Stimulated activated CD4-positive, alpha-beta T cell treated with anti-CD3 and anti-CD28 coated beads, Interleukin-1b, Interleukin-23, amount 100 ng/mL, for 1 hour (primary cell): ENCODE measurements around the gene PAPLN.
"Not testable (repeated sequence)": the region's sequence is repeated elsewhere in the genome, so short reads cannot be mapped to it uniquely, and the experiment has no call there.

Experiments used
- DNase-seq, 2 donors: peaks; one replicate each; pipeline ENCODE4 v3.0.0-alpha.2; 2020; ENCODE audit warnings: low read depth in 2 of 2

Gene PAPLN

DNA sequence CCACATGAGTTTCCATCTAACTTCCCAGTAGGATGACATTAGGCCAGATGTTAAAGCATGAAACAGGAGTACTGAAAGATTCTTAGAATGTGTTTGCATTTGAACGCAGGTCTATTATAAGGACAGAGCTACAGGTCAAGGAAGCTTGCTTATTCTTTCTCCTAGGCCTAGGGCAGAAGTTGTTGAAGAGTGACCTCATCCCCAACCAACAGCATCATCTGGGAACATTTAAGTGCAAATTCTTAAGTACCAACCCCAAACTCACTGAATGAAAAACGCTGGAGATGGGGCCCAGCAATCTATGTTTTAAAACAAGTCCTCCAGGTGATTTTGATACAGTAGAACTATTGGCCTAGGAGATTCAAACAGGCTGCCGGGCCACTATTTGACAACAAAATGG is 52.4 kb downstream of the PAPLN start:
- DNase-seq = no peak

DNA sequence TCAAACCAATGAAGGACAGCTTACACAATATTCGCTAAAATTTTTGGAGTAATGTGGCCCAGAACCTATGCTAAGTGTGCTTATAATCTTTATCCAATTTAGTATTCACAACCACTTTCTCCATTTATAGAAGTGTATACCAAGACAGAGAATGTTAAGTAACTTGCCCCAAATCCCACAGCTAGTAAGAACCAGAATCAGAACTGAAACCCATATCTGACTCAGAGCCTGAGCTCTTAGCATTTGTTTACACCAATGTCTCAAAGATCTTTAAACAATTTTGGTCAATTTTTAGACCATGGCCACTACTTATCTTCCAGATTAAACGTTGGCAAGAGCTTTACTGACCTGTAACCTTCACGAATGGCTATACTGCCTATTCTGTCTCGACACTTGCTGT is 53.0 kb downstream of the PAPLN start:
- no peak for DNase-seq

- no peak for DNase-seq
Observed at GRCh38 chr14:73293782-73294781, 56.8 kb downstream of the PAPLN start.

- no peak for DNase-seq
Observed at GRCh38 chr14:73295198-73295796, 58.0 kb downstream of the PAPLN start.

DNA sequence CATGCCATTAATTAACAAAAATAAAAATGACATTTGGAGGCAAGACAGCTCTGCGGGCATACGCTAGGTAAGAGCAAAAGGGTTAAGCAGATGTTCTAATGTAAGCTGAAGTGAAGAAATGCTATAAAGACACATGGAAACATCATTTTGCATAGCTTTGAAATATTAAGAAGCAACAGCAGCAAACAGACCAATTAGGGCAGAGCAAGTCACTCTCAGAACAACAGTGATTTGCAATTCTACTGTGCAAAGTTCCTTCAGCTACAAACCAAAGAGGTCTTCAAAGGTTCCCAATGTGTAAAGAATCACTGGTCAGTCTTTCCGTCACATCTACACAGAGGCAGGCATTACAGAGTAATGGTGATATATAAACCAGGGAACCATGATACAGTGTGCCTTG is 68.2 kb downstream of the PAPLN start:
- no peak for DNase-seq

GRCh38 chr14:73307261-73307660 is 70.0 kb downstream of the PAPLN start:
- no peak for DNase-seq

DNA sequence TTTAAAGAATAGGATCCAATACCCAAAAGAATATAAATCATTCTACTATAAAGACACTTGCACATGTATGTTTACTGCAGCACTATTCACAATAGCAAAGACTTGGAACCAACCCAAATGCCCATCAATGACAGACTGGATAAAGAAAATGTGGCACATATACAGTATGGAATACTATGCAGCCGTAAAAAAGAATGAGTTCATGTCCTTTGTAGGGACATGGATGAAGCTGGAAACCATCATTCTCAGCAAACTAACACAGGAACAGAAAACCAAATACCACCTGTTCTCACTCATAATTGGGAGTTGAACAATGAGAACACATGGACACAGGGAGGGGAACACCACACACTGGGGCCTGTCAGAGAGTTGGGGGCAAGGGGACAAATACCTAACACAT is 71.9 kb downstream of the PAPLN start:
- DNase-seq = not testable (repeated sequence)

- DNase-seq = no peak
Observed at GRCh38 chr14:73311708-73312030, 74.4 kb downstream of the PAPLN start.

GRCh38 chr14:73312687-73313086 is 75.4 kb downstream of the PAPLN start:
- DNase-seq = no peak

DNA sequence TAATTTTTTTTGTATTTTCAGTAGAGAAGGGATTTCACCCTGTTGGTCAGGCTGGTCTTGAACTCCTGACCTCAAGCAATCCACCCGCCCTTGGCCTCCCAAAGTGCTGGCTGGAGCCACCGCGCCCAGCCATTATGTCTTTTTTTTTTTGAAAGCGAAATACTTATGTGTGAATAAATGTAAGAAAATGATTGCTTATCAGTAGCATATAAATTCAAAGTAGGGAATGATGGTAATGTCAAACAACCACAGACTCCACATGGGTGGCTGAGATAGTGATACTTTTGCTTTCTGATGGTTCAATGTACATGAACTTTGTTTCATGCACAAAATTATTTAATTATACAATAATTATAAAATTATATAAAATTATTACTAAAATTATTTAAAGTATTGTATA is 75.8 kb downstream of the PAPLN start:
- no peak for DNase-seq

DNA sequence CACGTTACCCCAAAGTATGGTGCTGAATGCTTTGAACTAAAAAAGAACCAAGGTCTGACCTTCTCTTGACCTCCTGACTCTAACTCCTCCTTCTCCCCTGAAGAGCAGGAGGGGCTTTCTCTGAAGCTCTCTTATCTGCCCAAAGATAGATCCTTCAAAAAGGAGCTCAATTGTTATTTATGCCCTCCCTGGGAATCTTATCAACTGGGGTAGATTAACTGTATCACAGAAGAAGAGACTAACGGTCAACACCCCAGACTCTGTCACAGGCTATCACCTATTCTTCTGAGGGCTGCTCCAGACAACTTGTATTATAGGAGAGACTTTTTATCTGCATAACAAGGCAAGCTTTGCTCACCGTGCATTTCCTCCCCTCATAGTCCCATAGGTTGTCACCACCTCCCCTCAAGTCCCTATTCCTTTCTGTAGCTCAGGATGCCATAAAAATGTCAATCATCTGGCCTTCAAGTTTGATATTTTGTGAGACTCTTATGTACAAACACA is 86.6 kb downstream of the PAPLN start:
- DNase-seq = no peak
